ENCODE measurements around the gene PLXNC1.

Gene PLXNC1

DNA sequence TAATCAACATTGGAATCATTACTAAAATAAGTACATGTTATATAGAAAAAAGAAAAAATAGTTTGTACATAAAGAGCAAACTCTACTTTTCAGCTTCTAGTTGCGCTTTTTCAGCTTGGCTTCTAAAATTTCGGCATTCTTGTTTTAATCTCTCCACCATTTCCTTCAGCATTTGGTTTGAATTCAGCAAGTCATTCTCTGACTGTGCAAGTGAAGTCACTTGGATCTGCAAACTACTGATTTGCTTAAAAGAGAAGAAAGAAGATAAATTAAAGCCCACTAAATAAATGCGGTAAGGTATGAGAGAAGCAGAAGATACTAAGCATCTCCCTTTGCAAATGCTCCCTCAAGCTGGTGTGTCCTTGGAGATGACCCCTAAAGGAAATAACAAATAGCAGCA, 185.0 kb downstream of the PLXNC1 start:
- DNase-seq (ENCODE audit: low read depth in 2 of 3, low spot score in 2 of 3): no peak

DNA sequence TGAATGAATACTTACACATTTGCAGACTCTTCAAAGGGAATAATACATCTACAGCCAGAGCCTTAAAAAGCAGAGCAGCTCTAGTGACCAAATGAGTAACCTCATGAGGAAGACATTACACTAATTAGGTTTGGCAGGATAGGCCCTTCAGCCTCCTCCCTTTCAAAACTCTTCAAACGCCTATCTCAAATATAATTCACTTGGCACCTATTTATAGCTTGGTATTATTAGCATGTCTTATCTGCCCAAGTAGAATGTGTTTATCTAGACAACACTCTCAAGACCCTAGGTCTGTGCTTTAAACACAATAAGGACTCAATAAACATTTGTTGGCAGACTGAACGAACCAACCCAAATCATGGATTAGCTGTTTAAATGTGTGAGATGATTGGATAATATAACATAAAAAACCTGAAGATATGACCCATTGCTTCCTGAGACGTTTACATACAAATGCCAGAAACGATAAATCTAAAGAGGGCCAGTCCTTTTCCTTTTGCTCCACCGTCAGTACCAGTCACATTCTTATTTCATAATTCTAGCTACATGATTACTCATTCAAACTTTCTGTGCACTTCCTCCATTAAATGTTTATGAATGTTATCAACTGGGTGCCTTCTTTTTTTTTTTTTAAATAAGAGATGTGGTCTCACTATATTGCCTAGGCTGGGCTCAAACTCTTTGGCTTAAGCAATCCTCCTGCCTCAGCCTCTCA, 188.0 kb downstream of the PLXNC1 start:
- DNase-seq (ENCODE audit: low read depth in 2 of 3, low spot score in 2 of 3): no peak

GRCh38 chr12:94338006-94338794, 189.8 kb downstream of the PLXNC1 start:
- DNase-seq (ENCODE audit: low read depth in 2 of 3, low spot score in 2 of 3): no peak

- no peak for DNase-seq (ENCODE audit: low read depth in 2 of 3, low spot score in 2 of 3)
Measured at GRCh38 chr12:94340573-94340972, 192.2 kb downstream of the PLXNC1 start.

DNA sequence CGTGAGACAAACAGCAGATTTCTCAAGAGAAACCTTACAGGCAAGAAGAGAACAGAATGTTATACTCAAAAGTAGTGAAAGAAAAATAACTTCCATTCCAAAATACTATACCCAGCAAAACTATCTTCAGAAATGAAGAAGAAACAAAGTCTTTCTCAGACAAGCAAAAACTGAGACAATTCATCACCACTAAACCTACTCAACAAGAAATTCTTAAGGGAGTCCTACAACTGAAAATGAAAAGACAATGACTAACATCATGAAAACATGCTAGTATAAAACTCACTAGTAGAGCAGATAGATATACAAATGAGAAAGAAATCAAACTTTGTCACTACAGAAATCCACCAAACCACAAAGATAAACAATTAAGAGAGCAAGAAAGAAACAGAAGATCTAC, 204.8 kb downstream of the PLXNC1 start:
- DNase-seq (ENCODE audit: low read depth in 2 of 3, low spot score in 2 of 3): no peak
